Measurements from ENCODE around the gene CTIF. TPM values are rescaled to one million over a fixed set of nuclear protein-coding genes. Genes with fewer than 3 reads are reported as not detected.
A peak's percentile ranks its signal among the peaks of the same experiment; 100 is the strongest.

CTIF gene
- total RNA-seq, 4 donors from 2014 or later: 72.2 to 137 (median 86.5) TPM

DNA sequence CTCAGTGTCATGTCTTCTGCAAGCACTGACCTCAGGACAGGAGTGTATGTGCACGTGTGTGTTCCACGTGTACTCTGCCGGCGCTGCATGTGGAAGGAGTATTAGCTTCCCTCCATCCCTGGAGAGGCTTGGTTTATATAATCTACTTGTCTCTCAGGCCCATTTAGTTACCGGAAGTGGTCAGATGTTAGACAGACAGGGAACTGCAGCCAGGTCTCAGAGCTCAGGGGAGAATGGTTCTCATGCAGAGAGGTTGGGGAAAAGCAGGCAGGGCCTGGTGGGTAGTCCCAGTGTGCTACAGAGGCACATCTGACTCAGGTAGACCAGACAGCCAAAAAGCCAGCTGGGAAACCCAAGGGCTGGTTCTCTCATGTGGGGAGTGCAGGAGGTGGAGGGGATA is 167.9 kb downstream of the CTIF start:
- DNase-seq (ENCODE audit: low spot score in 2 of 2): no peak
- no peak overlapping the region for H3K27ac ChIP-seq
- H3K27me3 ChIP-seq: no peaks in the 10 kb centered on the region
- 62 to 68% methylated on average over 5 of the region's 5 CpGs for WGBS, 2 donors
- TF ChIP-seq EP300 (IDR thresholded peaks at IDR 0.05) (no peak), POLR2A (IDR thresholded peaks at IDR 0.05) (no peak)
- TF ChIP-seq, protein P1, sequence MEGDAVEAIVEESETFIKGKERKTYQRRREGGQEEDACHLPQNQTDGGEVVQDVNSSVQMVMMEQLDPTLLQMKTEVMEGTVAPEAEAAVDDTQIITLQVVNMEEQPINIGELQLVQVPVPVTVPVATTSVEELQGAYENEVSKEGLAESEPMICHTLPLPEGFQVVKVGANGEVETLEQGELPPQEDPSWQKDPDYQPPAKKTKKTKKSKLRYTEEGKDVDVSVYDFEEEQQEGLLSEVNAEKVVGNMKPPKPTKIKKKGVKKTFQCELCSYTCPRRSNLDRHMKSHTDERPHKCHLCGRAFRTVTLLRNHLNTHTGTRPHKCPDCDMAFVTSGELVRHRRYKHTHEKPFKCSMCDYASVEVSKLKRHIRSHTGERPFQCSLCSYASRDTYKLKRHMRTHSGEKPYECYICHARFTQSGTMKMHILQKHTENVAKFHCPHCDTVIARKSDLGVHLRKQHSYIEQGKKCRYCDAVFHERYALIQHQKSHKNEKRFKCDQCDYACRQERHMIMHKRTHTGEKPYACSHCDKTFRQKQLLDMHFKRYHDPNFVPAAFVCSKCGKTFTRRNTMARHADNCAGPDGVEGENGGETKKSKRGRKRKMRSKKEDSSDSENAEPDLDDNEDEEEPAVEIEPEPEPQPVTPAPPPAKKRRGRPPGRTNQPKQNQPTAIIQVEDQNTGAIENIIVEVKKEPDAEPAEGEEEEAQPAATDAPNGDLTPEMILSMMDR (IDR thresholded peaks at IDR 0.05): no peak
- peaks cover 0 to 20% (median 0%) of the 10 kb centered on the region in 4 donors for H3K4me1 ChIP-seq
- no peaks in the 10 kb centered on the region for H3K36me3 ChIP-seq
- H3K4me3 ChIP-seq: no peak overlapping the region
- H3K9me3 ChIP-seq: no peaks in the 10 kb centered on the region

DNA sequence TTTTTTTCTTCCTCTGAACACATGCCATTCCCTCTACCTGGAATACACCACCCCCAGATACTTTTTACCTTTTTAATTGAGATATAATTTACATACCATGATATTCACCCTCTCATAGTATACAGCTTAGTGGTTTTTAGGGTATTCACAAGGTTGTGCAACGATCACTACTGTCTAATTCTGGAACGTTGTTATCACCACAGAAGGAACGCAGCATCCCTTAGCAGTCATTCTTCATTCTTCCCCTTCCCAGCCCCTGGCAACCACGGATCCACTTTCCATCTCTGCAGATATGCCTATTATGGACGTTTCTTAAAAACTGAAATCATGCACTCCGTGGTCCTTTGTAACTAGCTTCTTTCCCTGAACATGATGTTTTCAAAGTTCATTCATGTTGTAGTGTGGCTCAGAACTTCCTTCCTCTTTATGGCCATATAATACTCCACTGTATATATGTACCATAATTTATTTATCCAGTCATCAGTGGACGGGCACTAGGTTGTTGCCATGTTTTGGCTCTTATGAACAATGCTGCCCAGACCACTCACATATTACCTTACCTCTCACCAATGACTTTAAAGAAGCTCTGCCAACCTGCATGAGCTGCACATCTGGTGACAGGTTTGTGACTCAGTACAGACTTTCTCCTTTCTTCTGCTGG is 168.9 kb downstream of the CTIF start:
- Histone ChIP-seq H3K4me1 (peaks cover 0 to 20% (median 1%) of the 10 kb centered on the region in 4 donors), H3K36me3 (no peaks in the 10 kb centered on the region), H3K9me3 (no peaks in the 10 kb centered on the region), H3K27ac (no peak overlapping the region), H3K27me3 (no peaks in the 10 kb centered on the region), H3K4me3 (no peak overlapping the region)
- TF ChIP-seq, protein P1 (IDR thresholded peaks at IDR 0.05): no peak
- TF ChIP-seq EP300 (IDR thresholded peaks at IDR 0.05) (no peak), POLR2A (IDR thresholded peaks at IDR 0.05) (no peak)
- no peak for DNase-seq (ENCODE audit: low spot score in 2 of 2)
- 89 to 92% methylated on average over 7 of the region's 7 CpGs for WGBS, 2 donors

DNA sequence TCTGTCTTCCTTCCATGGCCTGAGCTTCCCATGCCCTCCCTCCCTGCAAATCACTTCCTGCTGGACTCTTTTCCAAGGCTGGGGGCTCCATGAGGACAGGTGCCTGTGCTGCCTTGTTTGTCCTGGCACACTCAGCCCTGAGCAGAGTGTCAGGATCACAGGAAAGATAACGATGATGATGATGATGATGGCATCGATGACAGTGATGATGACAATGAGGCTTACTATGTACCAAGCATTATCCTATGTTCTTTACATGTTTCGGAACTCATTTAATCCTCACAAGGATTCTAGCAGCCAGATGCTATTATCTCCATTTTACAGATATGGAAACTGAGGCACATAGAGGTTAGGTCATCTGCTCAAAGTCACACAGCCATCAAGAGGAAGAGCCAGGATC is 170.0 kb downstream of the CTIF start:
- TF ChIP-seq, protein P1 (IDR thresholded peaks at IDR 0.05): no peak
- TF ChIP-seq POLR2A (IDR thresholded peaks at IDR 0.05) (no peak), EP300 (IDR thresholded peaks at IDR 0.05) (no peak)
- H3K4me1 ChIP-seq: peaks cover 0 to 31% (median 2%) of the 10 kb centered on the region in 4 donors
- H3K9me3 ChIP-seq: no peaks in the 10 kb centered on the region
- 90 to 94% methylated on average over 3 of the region's 3 CpGs for WGBS, 2 donors
- H3K27me3 ChIP-seq: no peaks in the 10 kb centered on the region
- H3K4me3 ChIP-seq: no peak overlapping the region
- peak overlapping the region in 1 of 4 donors; percentile 33 for H3K27ac ChIP-seq
- H3K36me3 ChIP-seq: peaks cover 0 to 8% (median 0%) of the 10 kb centered on the region in 3 donors
- no peak for DNase-seq (ENCODE audit: low spot score in 2 of 2)

DNA sequence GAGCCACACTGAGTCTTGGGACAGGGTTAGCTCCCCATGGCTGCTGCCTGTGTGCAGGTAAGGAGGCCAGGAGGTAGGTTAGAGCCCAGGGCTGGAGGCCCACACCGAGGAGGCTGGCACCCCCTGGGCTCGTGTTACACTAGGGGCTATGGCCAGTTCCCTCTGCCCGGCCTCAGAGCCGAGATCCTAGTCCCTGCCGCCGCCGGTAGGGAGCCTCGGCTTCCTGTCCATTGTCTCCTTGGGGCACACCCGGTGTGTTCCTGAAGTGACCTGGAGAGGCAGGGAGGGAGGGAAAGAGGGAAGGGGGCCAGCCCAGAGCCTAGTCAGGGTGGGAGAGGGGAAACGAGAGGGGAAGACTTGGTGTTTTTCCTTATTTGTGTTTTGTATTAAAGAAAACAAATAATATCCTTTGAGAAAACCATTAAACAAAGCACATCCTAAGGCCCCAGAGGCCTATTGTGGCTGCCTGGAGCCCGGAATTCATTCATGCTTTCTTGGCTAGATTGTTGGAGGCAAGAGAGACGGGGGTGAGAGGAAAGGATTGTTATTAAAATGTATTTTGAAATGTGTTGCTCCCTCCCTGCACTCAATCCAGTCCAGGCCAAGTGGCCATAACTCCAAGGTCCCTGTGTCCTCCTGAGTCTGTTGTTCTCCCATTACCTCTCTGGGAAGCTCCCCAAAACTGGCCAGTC is 170.7 kb downstream of the CTIF start:
- H3K27ac ChIP-seq: peak overlapping the region in 1 of 4 donors; percentile 33
- no peak overlapping the region for H3K4me3 ChIP-seq
- peaks cover 0 to 8% (median 0%) of the 10 kb centered on the region in 3 donors for H3K36me3 ChIP-seq
- no peaks in the 10 kb centered on the region for H3K9me3 ChIP-seq
- H3K4me1 ChIP-seq: peaks cover 0 to 38% (median 5%) of the 10 kb centered on the region in 4 donors
- no peaks in the 10 kb centered on the region for H3K27me3 ChIP-seq
- no peak for DNase-seq (ENCODE audit: low spot score in 2 of 2)
- 61 to 70% methylated on average over 11 of the region's 12 CpGs for WGBS, 2 donors
- no peak for TF ChIP-seq EP300 (IDR thresholded peaks at IDR 0.05)
- TF ChIP-seq, protein P1 (IDR thresholded peaks at IDR 0.05): no peak
- no peak for TF ChIP-seq POLR2A (IDR thresholded peaks at IDR 0.05)
